HG03196 (cell line): ENCODE results near the gene RAB36.

Source experiments
- ATAC-seq: cut with Tn5 transposase; IDR thresholded peaks from one replicate; pipeline ENCODE4 v1.9.1; 2021; ENCODE audit not compliant: unreplicated experiment

Gene RAB36

GRCh38 chr22:23157560-23158515 lies 12.6 kb downstream of the RAB36 start:
- no peak for ATAC-seq

- ATAC-seq: no peak
Observed at GRCh38 chr22:23158516-23159290, 13.4 kb downstream of the RAB36 start.

- no peak for ATAC-seq
Observed at GRCh38 chr22:23159291-23159630, 14.0 kb downstream of the RAB36 start.

GRCh38 chr22:23161029-23161428 lies 15.8 kb downstream of the RAB36 start:
- no peak for ATAC-seq

GRCh38 chr22:23161574-23161973 lies 16.3 kb downstream of the RAB36 start:
- ATAC-seq: no peak

GRCh38 chr22:23163665-23164064 lies 18.4 kb downstream of the RAB36 start:
- ATAC-seq: no peak

GRCh38 chr22:23164091-23164490 lies 18.8 kb downstream of the RAB36 start:
- ATAC-seq: no peak

- ATAC-seq: no peak
Observed at GRCh38 chr22:23166042-23166831, 21.0 kb downstream of the RAB36 start.

GRCh38 chr22:23166841-23167616 lies 21.8 kb downstream of the RAB36 start:
- no peak for ATAC-seq

- no peak for ATAC-seq
Observed at GRCh38 chr22:23168391-23169042, 23.2 kb downstream of the RAB36 start.

- no peak for ATAC-seq
Observed at GRCh38 chr22:23169043-23169406, 23.7 kb downstream of the RAB36 start.

GRCh38 chr22:23175817-23176644 lies 30.8 kb downstream of the RAB36 start:
- no peak for ATAC-seq

- no peak for ATAC-seq
Observed at GRCh38 chr22:23176645-23177027, 31.4 kb downstream of the RAB36 start.

GRCh38 chr22:23177197-23177596 lies 31.9 kb downstream of the RAB36 start:
- ATAC-seq: no peak

GRCh38 chr22:23178512-23179254 lies 33.4 kb downstream of the RAB36 start:
- no peak for ATAC-seq

- no peak for ATAC-seq
Observed at GRCh38 chr22:23179381-23180299, 34.4 kb downstream of the RAB36 start.

GRCh38 chr22:23180301-23180892 lies 35.1 kb downstream of the RAB36 start, which contains the start of gene BCR:
BCR (plus strand) TSS chr22:23180509; CDS start chr22:23180961, 452 bp downstream.
- no peak for ATAC-seq
